Naive thymus-derived CD4-positive, alpha-beta T cell (primary cell): Measurements from ENCODE around the gene HOXC11. TPM values are rescaled to one million over a fixed set of nuclear protein-coding genes. Genes with fewer than 3 reads are reported as not detected.

Experiments used
- ATAC-seq: fragments of 150-1000 bp; cut with Tn5 transposase; 2 replicates; pipeline ENCODE4 v1.10.0; 2021; ENCODE audit warnings: mild to moderate bottlenecking, moderate library complexity
- CTCF ChIA-PET: fragments of 350-600 bp; sonication (Branson Sonifier 250); formaldehyde crosslinking; loops from one replicate; lab custom pipeline; 2021; ENCODE audit warnings: antibody characterized with exemption; lab: Charles Lee
- POLR2A ChIA-PET: fragments of 350-600 bp; sonication (Branson Sonifier 250); formaldehyde crosslinking; loops from one replicate; lab custom pipeline; 2021; ENCODE audit warnings: antibody characterized with exemption, inconsistent platforms; lab: Charles Lee
- DNase-seq, 9 donors: peaks; one replicate each; pipeline versions ENCODE4 v3.0.0 to v3.0.0-alpha.2; 2020 to 2022; ENCODE audit warnings: mixed read lengths in 1 of 9
- H3K27ac ChIP-seq: one replicate; pipeline ENCODE4 v1.7.0; 2013; ENCODE audit warnings: mild to moderate bottlenecking, low read depth, low read length, moderate library complexity
- H3K27me3 ChIP-seq, 2 donors: one replicate each; pipeline ENCODE4 v1.7.0; 2013; ENCODE audit warnings: low read length in 2 of 2, mild to moderate bottlenecking in 2 of 2, moderate library complexity in 2 of 2; ENCODE audit not compliant: control insufficient read depth in 2 of 2, insufficient read depth in 2 of 2
- H3K36me3 ChIP-seq, 3 experiments: 1 replicate in 2 of 3; 2 replicates in 1 of 3; pipeline ENCODE4 v1.7.0; 2013; ENCODE audit warnings: low read length in 3 of 3, mild to moderate bottlenecking in 3 of 3, moderate library complexity in 1 of 3; ENCODE audit not compliant: insufficient read depth in 3 of 3, control insufficient read depth in 2 of 3
- H3K4me1 ChIP-seq, 2 donors: one replicate each; pipeline ENCODE4 v1.7.0; 2013; ENCODE audit warnings: low read length in 2 of 2, mild to moderate bottlenecking in 2 of 2, moderate library complexity in 1 of 2; ENCODE audit not compliant: control insufficient read depth in 2 of 2, insufficient read depth in 2 of 2
- H3K4me3 ChIP-seq: 2 replicates; pipeline ENCODE4 v1.7.0; 2013; ENCODE audit warnings: mild to moderate bottlenecking, low read length
- H3K9me3 ChIP-seq, 3 experiments: 1 replicate in 2 of 3; 2 replicates in 1 of 3; pipeline ENCODE4 v1.7.0; 2013; ENCODE audit warnings: low read length in 3 of 3; ENCODE audit not compliant: control insufficient read depth in 2 of 3
- H3K27ac Mint-ChIP-seq, 9 donors: one replicate each; pipeline ENCODE4 v1.8.0; 2020 to 2022; ENCODE audit warnings: mixed read lengths in 9 of 9, mild to moderate bottlenecking in 8 of 9, moderate library complexity in 5 of 9, inconsistent platforms in 2 of 9
- H3K27me3 Mint-ChIP-seq, 5 donors: one replicate each; pipeline ENCODE4 v1.8.0; 2021 to 2022; ENCODE audit warnings: mixed read lengths in 5 of 5, mild to moderate bottlenecking in 1 of 5
- H3K36me3 Mint-ChIP-seq, 5 donors: one replicate each; pipeline ENCODE4 v1.8.0; 2020 to 2022; ENCODE audit warnings: mixed read lengths in 5 of 5, mild to moderate bottlenecking in 3 of 5, inconsistent platforms in 1 of 5
- H3K4me1 Mint-ChIP-seq, 7 donors: one replicate each; pipeline ENCODE4 v1.8.0; 2020 to 2022; ENCODE audit warnings: mixed read lengths in 7 of 7, mild to moderate bottlenecking in 3 of 7, inconsistent platforms in 1 of 7
- H3K4me3 Mint-ChIP-seq, 10 donors: one replicate each; pipeline ENCODE4 v1.8.0; 2020 to 2022; ENCODE audit warnings: mild to moderate bottlenecking in 10 of 10, mixed read lengths in 10 of 10, moderate library complexity in 6 of 10, inconsistent platforms in 2 of 10
- H3K9me3 Mint-ChIP-seq, 11 donors: one replicate each; pipeline ENCODE4 v1.8.0; 2020 to 2022; ENCODE audit warnings: mixed read lengths in 11 of 11, mild to moderate bottlenecking in 4 of 11, inconsistent platforms in 1 of 11, moderate library complexity in 1 of 11
- intact Hi-C, 2 donors: fragments of 100-400 bp; cut with micrococcal nuclease; formaldehyde crosslinking; loops; one replicate each; pipeline ENCODE4 v1.15.1; 2023
- polyA plus RNA-seq, 2 donors: library from polyadenylated mRNA; unstranded; fragments of 300-500 nt; fragmentation: Illumina TruSeq; gene quantifications; one replicate each; pipeline ENCODE4 v1.2.3, GENCODE V29; 2021
- total RNA-seq, 6 experiments: library from RNA in 5 of 6; stranded (reverse) in 5 of 6; gene quantifications; 1 replicate in 5 of 6; 2 replicates in 1 of 6; pipeline ENCODE4 v1.2.3 and lab custom pipeline; 2021 to 2026

The HOXC11 gene
- total and polyA plus RNA-seq, 7 experiments from 2014 or later: not detected

- peaks cover 0 to 1% (median 0%) of the 10 kb centered on the region in 5 donors for H3K36me3 Mint-ChIP-seq
- peaks cover 86 to 95% (median 90%) of the 10 kb centered on the region in 5 donors for H3K27me3 Mint-ChIP-seq
- peaks cover 20 to 62% of the 10 kb centered on the region in 2 donors for H3K27me3 ChIP-seq
- peaks cover 0 to 16% (median 0%) of the 10 kb centered on the region in 11 donors for H3K9me3 Mint-ChIP-seq
- H3K9me3 ChIP-seq: no peaks in the 10 kb centered on the region
- DNase-seq (no peak), ATAC-seq (no peak)
- intact Hi-C loops: loop anchor here in 1 of 2 donors (5.0 kb wide), 1 partner anchor 111 kb away; the partner anchor contains the start of gene HOXC4
- H3K4me1 ChIP-seq: no peaks in the 10 kb centered on the region
- CTCF ChIA-PET: no interaction called here
- no peaks in the 10 kb centered on the region for H3K36me3 ChIP-seq
- H3K27ac ChIP-seq: no peak overlapping the region
- peaks cover 0 to 25% (median 8%) of the 10 kb centered on the region in 7 donors for H3K4me1 Mint-ChIP-seq
- no peak overlapping the region for H3K4me3 ChIP-seq
- H3K27ac Mint-ChIP-seq: no peak overlapping the region
- POLR2A ChIA-PET: no interaction called here
- H3K4me3 Mint-ChIP-seq: no peak overlapping the region
Measured at GRCh38 chr12:53941750-53942149, 31.2 kb upstream of the HOXC11 start.

GRCh38 chr12:53942467-53942997 lies 30.4 kb upstream of the HOXC11 start:
- Mint-ChIP-seq H3K36me3 (no peaks in the 10 kb centered on the region), H3K4me3 (no peak overlapping the region), H3K27ac (no peak overlapping the region), H3K9me3 (peaks cover 0 to 16% (median 0%) of the 10 kb centered on the region in 11 donors), H3K27me3 (peaks cover 83 to 91% (median 89%) of the 10 kb centered on the region in 5 donors), H3K4me1 (peaks cover 0 to 18% (median 6%) of the 10 kb centered on the region in 7 donors)
- no peak for DNase-seq
- H3K4me1 ChIP-seq: no peaks in the 10 kb centered on the region
- ChIA-PET POLR2A (no interaction called here), CTCF (interaction anchor here (0.8 to 1.7 kb wide), 3 partner anchors 9 to 12 kb away, joined by 3 to 4 read pairs (median 3); partner anchors contain the start of gene HOXC12)
- intact Hi-C loops: loop anchor here in 1 of 2 donors (5.0 kb wide), 1 partner anchor 110 kb away; the partner anchor contains the start of gene HOXC4
- H3K27me3 ChIP-seq: peaks cover 18 to 59% of the 10 kb centered on the region in 2 donors
- ATAC-seq: no peak
- H3K4me3 ChIP-seq: no peak overlapping the region
- H3K27ac ChIP-seq: no peak overlapping the region
- H3K36me3 ChIP-seq: no peaks in the 10 kb centered on the region
- H3K9me3 ChIP-seq: no peaks in the 10 kb centered on the region

- intact Hi-C loops: loop anchor here in 1 of 2 donors (5.0 kb wide), 1 partner anchor 108 kb away; the partner anchor contains the start of gene HOXC4
- Histone ChIP-seq H3K27me3 (peaks cover 17 to 62% of the 10 kb centered on the region in 2 donors), H3K27ac (no peak overlapping the region), H3K4me1 (no peaks in the 10 kb centered on the region), H3K9me3 (no peaks in the 10 kb centered on the region), H3K36me3 (no peaks in the 10 kb centered on the region), H3K4me3 (no peak overlapping the region)
- Mint-ChIP-seq H3K27me3 (peaks cover 91 to 94% (median 93%) of the 10 kb centered on the region in 5 donors), H3K27ac (no peak overlapping the region), H3K4me1 (peaks cover 0 to 10% (median 2%) of the 10 kb centered on the region in 7 donors), H3K36me3 (no peaks in the 10 kb centered on the region), H3K4me3 (no peak overlapping the region), H3K9me3 (peaks cover 0 to 11% (median 0%) of the 10 kb centered on the region in 11 donors)
- ChIA-PET POLR2A (no interaction called here), CTCF (no interaction called here)
- ATAC-seq (no peak), DNase-seq (no peak)
Measured at GRCh38 chr12:53944209-53944608, 28.7 kb upstream of the HOXC11 start.

- Mint-ChIP-seq H3K27me3 (peaks cover 93 to 96% (median 95%) of the 10 kb centered on the region in 5 donors), H3K4me1 (peaks cover 0 to 6% (median under 1%) of the 10 kb centered on the region in 7 donors), H3K9me3 (peaks cover 0 to 9% (median 0%) of the 10 kb centered on the region in 11 donors), H3K4me3 (peak overlapping the region in 1 of 10 donors; percentile 57), H3K27ac (peak overlapping the region in 1 of 9 donors; percentile 45), H3K36me3 (no peaks in the 10 kb centered on the region)
- Histone ChIP-seq H3K9me3 (no peaks in the 10 kb centered on the region), H3K27me3 (peaks cover 17 to 65% of the 10 kb centered on the region in 2 donors), H3K4me1 (no peaks in the 10 kb centered on the region), H3K36me3 (no peaks in the 10 kb centered on the region), H3K27ac (no peak overlapping the region), H3K4me3 (no peak overlapping the region)
- intact Hi-C loops: loop anchor here in 1 of 2 donors (5.0 kb wide), 1 partner anchor 107 kb away; the partner anchor contains the start of gene HOXC4
- POLR2A ChIA-PET: no interaction called here
- CTCF ChIA-PET: no interaction called here
- DNase-seq: no peak
- ATAC-seq: no peak
Measured at GRCh38 chr12:53944907-53945847, 27.7 kb upstream of the HOXC11 start.

GRCh38 chr12:53947743-53948142 lies 25.2 kb upstream of the HOXC11 start:
- peaks cover 91 to 98% (median 96%) of the 10 kb centered on the region in 5 donors for H3K27me3 Mint-ChIP-seq
- Histone ChIP-seq H3K4me1 (peaks cover 0 to 9% of the 10 kb centered on the region in 2 donors), H3K4me3 (no peak overlapping the region), H3K9me3 (no peaks in the 10 kb centered on the region), H3K27me3 (peaks cover 14 to 73% of the 10 kb centered on the region in 2 donors), H3K27ac (no peak overlapping the region), H3K36me3 (no peaks in the 10 kb centered on the region)
- ChIA-PET CTCF (no interaction called here), POLR2A (no interaction called here)
- DNase-seq: no peak
- H3K9me3 Mint-ChIP-seq: peaks cover 0 to 7% (median 0%) of the 10 kb centered on the region in 11 donors
- ATAC-seq: no peak
- H3K36me3 Mint-ChIP-seq: no peaks in the 10 kb centered on the region
- H3K4me1 Mint-ChIP-seq: peaks cover 0 to 24% (median 6%) of the 10 kb centered on the region in 7 donors
- H3K27ac Mint-ChIP-seq: no peak overlapping the region
- H3K4me3 Mint-ChIP-seq: no peak overlapping the region
- intact Hi-C loops: no loop called here

- H3K4me3 Mint-ChIP-seq: no peak overlapping the region
Measured at GRCh38 chr12:53948650-53949593, 24.0 kb upstream of the HOXC11 start.

More at GRCh38 chr12:53948650-53949593, 24.0 kb upstream of the HOXC11 start:
- H3K9me3 Mint-ChIP-seq: peaks cover 0 to 11% (median 5%) of the 10 kb centered on the region in 11 donors
- H3K27me3 ChIP-seq: peaks cover 23 to 75% of the 10 kb centered on the region in 2 donors
- H3K36me3 ChIP-seq: no peaks in the 10 kb centered on the region
- peaks cover 0 to 4% (median 0%) of the 10 kb centered on the region in 5 donors for H3K36me3 Mint-ChIP-seq
- H3K27me3 Mint-ChIP-seq: peaks cover 90 to 98% (median 95%) of the 10 kb centered on the region in 5 donors
- peaks cover 0 to 33% (median 12%) of the 10 kb centered on the region in 7 donors for H3K4me1 Mint-ChIP-seq
- no peak overlapping the region for H3K27ac Mint-ChIP-seq
- DNase-seq: no peak
- no peak overlapping the region for H3K27ac ChIP-seq
- peaks cover 0 to 9% of the 10 kb centered on the region in 2 donors for H3K4me1 ChIP-seq
- intact Hi-C loops: no loop called here
- ATAC-seq: no peak
- no peaks in the 10 kb centered on the region for H3K9me3 ChIP-seq
- no peak overlapping the region for H3K4me3 ChIP-seq
- ChIA-PET POLR2A (no interaction called here), CTCF (no interaction called here)
